GM03348 (cell line): ENCODE data around the gene DNAJC17.

Experiments used
- DNase-seq: peaks from one replicate; pipeline ENCODE4 v3.0.0; 2012; ENCODE audit warnings: low spot score

Gene DNAJC17

GRCh38 chr15:40830884-40831283 is 23.6 kb upstream of the DNAJC17 start:
- DNase-seq: no peak

- no peak for DNase-seq
Observed at GRCh38 chr15:40829115-40829514, 21.8 kb upstream of the DNAJC17 start.

DNA sequence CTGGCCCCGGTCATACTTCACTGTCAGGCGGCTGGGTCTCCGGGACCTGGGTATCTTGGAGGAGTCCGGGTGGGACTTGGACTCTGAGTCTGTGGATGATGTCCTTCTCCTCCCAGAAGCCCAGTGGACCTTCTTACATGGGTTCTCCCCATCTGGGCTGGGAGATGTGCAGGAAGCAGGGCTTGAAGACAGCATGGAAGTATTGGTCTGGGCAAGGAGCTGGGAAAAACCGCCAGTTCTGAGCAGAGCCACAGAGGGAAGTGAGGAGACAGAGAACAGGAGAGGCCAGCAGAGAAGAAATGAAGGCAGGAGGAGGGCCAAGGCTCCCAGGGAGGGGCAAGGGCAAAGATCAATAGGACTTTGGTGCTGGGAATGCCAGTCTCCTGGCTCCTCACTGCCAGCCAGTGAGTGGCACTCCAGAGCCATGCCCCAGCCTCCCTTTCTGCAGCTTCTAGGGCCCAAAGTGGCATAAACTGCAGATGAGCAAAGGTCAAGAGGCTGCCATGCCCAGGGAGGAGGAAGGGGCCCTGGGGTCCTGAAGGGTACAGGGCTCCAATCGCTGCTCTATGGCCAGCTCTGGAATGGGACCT is 21.3 kb upstream of the DNAJC17 start, which contains the start of gene PPP1R14D:
PPP1R14D (minus strand) TSS at position 262 of the 590 bp plus-strand sequence; CDS start at position 195, 67 bp downstream.
- no peak for DNase-seq

GRCh38 chr15:40826423-40827075 is 19.3 kb upstream of the DNAJC17 start:
- DNase-seq: no peak

DNA sequence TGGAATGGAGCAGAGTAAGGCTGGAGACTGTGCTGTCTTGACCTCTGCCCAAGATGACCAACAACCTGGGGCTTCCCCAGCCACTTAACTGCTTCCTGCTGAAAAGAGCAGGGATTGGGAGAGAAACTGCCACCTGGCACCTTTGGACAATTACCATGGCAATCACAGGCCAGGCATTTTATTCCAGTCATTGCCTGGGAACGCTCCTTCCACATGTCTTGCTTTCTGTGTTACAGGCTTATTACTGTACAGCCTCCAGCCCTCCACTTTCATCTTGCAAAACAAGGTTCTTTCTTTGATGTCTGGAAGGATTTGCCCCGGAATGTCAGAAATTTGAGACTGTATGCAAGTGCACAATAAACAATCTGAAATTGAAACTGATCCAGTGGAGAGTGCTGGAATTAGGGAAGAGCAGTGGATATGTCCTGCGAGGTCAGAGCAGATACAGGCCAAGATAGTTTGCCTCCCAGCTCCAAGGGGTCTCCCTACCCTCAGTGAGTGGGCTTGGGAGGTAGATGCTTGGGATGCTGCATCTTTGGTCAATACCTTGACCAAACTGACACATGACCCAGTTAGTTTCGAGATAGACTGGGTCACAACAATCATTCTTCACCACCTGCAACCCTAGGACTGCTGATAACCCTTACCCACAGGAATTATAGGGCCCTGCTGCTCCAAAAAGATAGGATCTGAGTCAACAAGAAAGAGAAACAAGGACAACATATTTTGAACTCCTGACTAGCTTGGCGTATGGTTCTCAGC is 18.6 kb upstream of the DNAJC17 start:
- DNase-seq: no peak

DNA sequence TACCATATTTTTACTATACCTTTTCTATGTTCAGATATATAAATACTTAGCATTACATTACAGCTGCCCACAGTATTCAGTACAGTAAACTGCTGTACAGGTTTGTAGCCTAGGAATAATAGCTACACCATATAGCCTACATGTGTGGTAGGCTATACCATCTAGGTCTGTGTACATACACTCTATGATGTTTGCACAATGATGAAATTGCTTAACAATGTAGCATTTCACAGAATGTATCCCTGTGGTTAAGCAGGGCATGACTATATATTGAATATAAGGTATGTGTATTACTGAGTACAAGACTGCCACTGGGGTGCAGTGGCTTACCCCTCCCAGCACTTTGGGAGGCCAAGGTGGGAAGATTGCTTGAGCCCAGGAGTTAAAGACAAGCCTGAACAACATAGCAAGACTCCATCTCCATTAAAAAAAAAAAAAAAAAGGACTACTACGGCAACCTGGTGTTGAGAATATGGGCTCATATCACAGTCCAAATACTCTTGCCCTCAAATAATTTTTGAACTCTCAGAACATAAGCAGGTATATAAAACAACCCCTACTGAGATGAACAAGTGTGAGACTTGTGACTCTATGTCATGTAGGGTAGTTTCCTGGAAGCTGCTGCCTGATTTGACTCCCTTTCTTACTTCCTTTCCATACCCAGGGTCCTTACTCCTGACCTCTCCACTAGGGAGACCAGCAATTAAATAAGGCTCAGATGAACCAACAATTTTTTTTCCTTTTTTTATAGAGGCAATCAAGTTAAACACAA is 16.5 kb upstream of the DNAJC17 start:
- DNase-seq: no peak

DNA sequence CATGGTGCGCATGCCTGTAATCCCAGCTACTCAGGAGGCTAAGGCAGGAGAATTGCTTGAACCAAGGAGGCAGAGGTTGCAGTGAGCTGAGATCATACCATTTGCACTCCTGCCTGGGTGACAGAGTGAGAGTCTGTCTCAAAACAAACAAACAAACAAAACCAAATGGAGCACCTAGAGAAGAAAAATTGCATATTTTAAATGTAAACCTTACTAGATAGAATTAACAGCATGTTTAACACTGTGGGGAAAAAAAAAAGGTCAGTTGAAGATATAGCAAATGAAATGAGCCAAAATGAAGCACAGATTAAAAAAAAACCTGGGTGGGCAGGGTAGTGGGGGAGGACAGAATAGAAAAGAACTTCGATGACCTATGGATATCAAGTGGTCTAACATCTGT is 13.9 kb upstream of the DNAJC17 start:
- DNase-seq: no peak

DNA sequence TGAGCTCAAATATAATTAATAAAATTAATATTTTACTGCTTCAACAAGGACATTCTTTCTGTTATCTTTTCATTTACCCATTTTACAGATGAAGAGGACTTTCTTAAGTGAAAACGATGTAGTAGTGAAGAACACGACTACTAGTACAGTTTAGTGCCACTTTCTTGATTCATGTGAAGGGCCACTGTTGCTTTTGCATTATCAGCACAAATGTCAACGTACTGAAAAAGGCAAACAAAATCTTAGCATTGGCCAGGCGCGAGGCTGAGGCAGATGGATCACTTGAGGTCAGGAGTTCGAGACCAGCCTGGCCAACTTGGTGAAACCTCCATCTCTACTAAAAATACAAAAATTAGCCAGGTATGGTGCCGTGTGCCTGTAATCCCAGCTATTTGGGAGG is 11.8 kb upstream of the DNAJC17 start:
- no peak for DNase-seq

GRCh38 chr15:40815042-40815698 is 7.9 kb upstream of the DNAJC17 start:
- no peak for DNase-seq

- no peak for DNase-seq
Observed at GRCh38 chr15:40812721-40813425, 5.6 kb upstream of the DNAJC17 start.

- DNase-seq: no peak
Observed at GRCh38 chr15:40808861-40809450, 1.7 kb upstream of the DNAJC17 start.

- DNase-seq: no peak
Observed at GRCh38 chr15:40807888-40808461, 702 bp upstream of the DNAJC17 start.

- no peak for DNase-seq
Observed at GRCh38 chr15:40806672-40807027, 623 bp downstream of the DNAJC17 start.

DNA sequence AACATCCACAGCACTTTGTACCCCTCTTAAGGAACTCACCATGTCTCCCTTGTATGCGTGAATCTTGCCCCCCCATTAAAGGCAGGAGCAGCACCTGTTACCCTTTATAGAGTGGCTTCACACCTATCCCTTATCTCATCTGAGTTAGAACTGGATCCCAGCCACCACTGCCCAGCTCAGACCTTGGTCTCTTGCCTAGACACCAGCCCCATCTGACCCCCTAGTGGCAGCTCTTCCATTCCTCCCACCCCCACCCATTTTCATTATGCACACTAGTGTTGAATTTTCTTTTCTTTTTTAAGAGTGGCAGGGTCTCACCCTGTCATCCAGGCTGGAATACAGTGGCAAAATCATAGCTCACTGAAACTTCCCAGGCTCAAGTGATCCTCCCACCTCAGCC is 3.6 kb downstream of the DNAJC17 start:
- DNase-seq: no peak

GRCh38 chr15:40803076-40803475 is 4.2 kb downstream of the DNAJC17 start:
- DNase-seq: no peak

- no peak for DNase-seq
Observed at GRCh38 chr15:40799523-40799922, 7.8 kb downstream of the DNAJC17 start.

DNA sequence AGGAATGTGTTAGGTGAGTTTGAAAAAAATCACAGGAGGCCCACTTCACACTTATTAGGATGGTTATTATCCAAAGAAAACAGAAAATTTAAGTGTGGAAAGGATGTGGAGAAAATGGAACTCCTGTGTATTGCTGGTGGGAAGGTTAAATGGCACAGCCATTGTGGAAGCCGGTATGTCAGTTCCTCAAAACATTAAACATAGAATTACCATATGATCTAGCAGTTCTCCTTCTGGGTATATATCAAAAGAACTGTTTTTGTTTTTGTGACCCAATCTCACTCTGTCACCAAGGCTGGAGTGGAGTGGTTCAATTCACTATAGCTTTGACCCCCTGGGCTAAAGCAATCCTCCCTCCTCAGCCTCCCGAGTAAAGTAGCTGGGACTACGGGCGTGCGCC is 10.8 kb downstream of the DNAJC17 start:
- no peak for DNase-seq

GRCh38 chr15:40796041-40796440 is 11.2 kb downstream of the DNAJC17 start:
- no peak for DNase-seq

GRCh38 chr15:40793216-40793989 is 13.9 kb downstream of the DNAJC17 start:
- peak; percentile 73 for DNase-seq

DNA sequence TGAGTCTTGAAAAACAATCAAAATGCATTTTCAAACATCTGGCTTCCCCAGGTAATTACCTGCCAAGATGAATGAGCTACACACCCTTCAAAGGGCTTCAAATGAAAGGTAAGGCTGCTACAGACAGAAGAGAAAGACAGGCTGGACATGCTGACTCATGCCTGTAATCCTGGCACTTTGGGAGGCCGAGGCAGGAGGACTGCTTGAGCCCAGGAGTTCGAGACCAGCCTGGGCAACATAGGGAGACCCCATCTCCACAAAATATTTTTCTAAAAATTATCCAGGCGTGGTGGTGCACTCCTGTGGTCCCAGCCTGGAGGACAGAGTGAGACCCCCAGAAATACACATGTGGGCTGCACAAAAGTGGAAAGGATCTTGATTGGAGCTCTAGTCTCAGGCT is 14.9 kb downstream of the DNAJC17 start:
- no peak for DNase-seq
